Peyer's patch (tissue), 4 donors: Measurements from ENCODE around the gene VASN. TPM values are rescaled to one million over a fixed set of nuclear protein-coding genes. Genes with fewer than 3 reads are reported as not detected.

Source experiments
- DNase-seq, 3 donors: peaks; one replicate each; pipeline ENCODE4 v3.0.0-alpha.2; 2017 to 2019
- H3K27ac ChIP-seq, 4 donors: fragments of 200-600 bp; sonication (generic); one replicate each; pipeline ENCODE4 v1.5.1; 2016 to 2019
- H3K27me3 ChIP-seq, 2 donors: fragments of 200-600 bp; sonication (generic); one replicate each; pipeline ENCODE4 v1.5.1; 2019
- H3K36me3 ChIP-seq, 3 donors: fragments of 200-600 bp; sonication (generic); one replicate each; pipeline ENCODE4 v1.5.1; 2016 to 2019
- H3K4me1 ChIP-seq, 4 donors: fragments of 200-600 bp; sonication (generic); one replicate each; pipeline ENCODE4 v1.5.1; 2016 to 2019
- H3K4me3 ChIP-seq, 4 donors: fragments of 200-600 bp; sonication (generic); 1 replicate in 3 of 4; 2 replicates in 1 of 4; pipeline ENCODE4 v1.5.1; 2016 to 2019; ENCODE audit warnings: mild to moderate bottlenecking in 1 of 4
- H3K9me3 ChIP-seq, 4 donors: fragments of 200-600 bp; sonication (generic); one replicate each; pipeline ENCODE4 v1.5.1; 2016 to 2019; ENCODE audit warnings: mild to moderate bottlenecking in 1 of 4
- CTCF ChIP-seq, 6 experiments: fragments of 450-650 bp in 4 of 6; fragments of 200-600 bp in 2 of 6; sonication (generic) in 1 of 6; IDR thresholded peaks; one replicate each; pipeline ENCODE4 v1.5.1; 2017 to 2019; ENCODE audit warnings: antibody characterized with exemption in 6 of 6, mild to moderate bottlenecking in 3 of 6, moderate library complexity in 1 of 6
- POLR2A ChIP-seq, 2 donors: fragments of 450-650 bp; IDR thresholded peaks; one replicate each; pipeline ENCODE4 v1.5.1; 2017; ENCODE audit warnings: antibody characterized with exemption in 2 of 2, mild to moderate bottlenecking in 2 of 2, moderate library complexity in 2 of 2
- total RNA-seq, 4 donors: library from RNA; depleted of rRNA; stranded (reverse); fragments of >200 nt; gene quantifications; one replicate each; pipeline ENCODE4 v1.1.0, GENCODE V29; 2016

Gene VASN
- total RNA-seq, 4 donors from 2014 or later, result 2.1 to 18.2 (median 8.4) TPM

GRCh38 chr16:4381935-4382794 is 10.5 kb downstream of the VASN start:
- DNase-seq, result no peak
- Histone ChIP-seq H3K4me3 (no peak overlapping the region), H3K36me3 (peaks cover 0 to 59% (median 0%) of the 10 kb centered on the region in 3 donors), H3K27me3 (no peaks in the 10 kb centered on the region), H3K9me3 (no peaks in the 10 kb centered on the region), H3K27ac (no peak overlapping the region), H3K4me1 (peaks cover 0 to 7% (median 0%) of the 10 kb centered on the region in 4 donors)
- TF ChIP-seq POLR2A (IDR thresholded peaks at IDR 0.05) (no peak), CTCF (IDR thresholded peaks at IDR 0.05) (no peak)

- Histone ChIP-seq H3K4me1 (peaks cover 0 to under 1% (median 0%) of the 10 kb centered on the region in 4 donors), H3K9me3 (no peaks in the 10 kb centered on the region), H3K27ac (no peak overlapping the region), H3K36me3 (peaks cover 0 to 66% (median 0%) of the 10 kb centered on the region in 3 donors), H3K27me3 (no peaks in the 10 kb centered on the region), H3K4me3 (no peak overlapping the region)
- no peak for TF ChIP-seq POLR2A (IDR thresholded peaks at IDR 0.05)
- no peak for TF ChIP-seq CTCF (IDR thresholded peaks at IDR 0.05)
- DNase-seq, result no peak
Observed at GRCh38 chr16:4382795-4383357, 11.2 kb downstream of the VASN start.

- Histone ChIP-seq H3K27me3 (no peaks in the 10 kb centered on the region), H3K9me3 (no peaks in the 10 kb centered on the region), H3K27ac (no peak overlapping the region), H3K36me3 (peaks cover 0 to 76% (median 0%) of the 10 kb centered on the region in 3 donors), H3K4me1 (no peaks in the 10 kb centered on the region), H3K4me3 (no peak overlapping the region)
- no peak for DNase-seq
- TF ChIP-seq CTCF (IDR thresholded peaks at IDR 0.05) (no peak), POLR2A (IDR thresholded peaks at IDR 0.05) (no peak)
Observed at GRCh38 chr16:4383591-4384444, 12.2 kb downstream of the VASN start.

GRCh38 chr16:4384509-4384942 is 12.9 kb downstream of the VASN start:
- TF ChIP-seq CTCF (IDR thresholded peaks at IDR 0.05), result no peak
- TF ChIP-seq POLR2A (IDR thresholded peaks at IDR 0.05), result no peak
- no peaks in the 10 kb centered on the region for H3K9me3 ChIP-seq
- H3K36me3 ChIP-seq, result peaks cover 0 to 83% (median 0%) of the 10 kb centered on the region in 3 donors
- no peak for DNase-seq
- no peaks in the 10 kb centered on the region for H3K4me1 ChIP-seq
- H3K4me3 ChIP-seq, result no peak overlapping the region
- no peak overlapping the region for H3K27ac ChIP-seq
- no peaks in the 10 kb centered on the region for H3K27me3 ChIP-seq

GRCh38 chr16:4385066-4385788 is 13.6 kb downstream of the VASN start:
- Histone ChIP-seq H3K27me3 (no peaks in the 10 kb centered on the region), H3K4me1 (no peaks in the 10 kb centered on the region), H3K27ac (no peak overlapping the region), H3K9me3 (no peaks in the 10 kb centered on the region), H3K4me3 (no peak overlapping the region), H3K36me3 (peaks cover 0 to 90% (median 0%) of the 10 kb centered on the region in 3 donors)
- no peak for TF ChIP-seq POLR2A (IDR thresholded peaks at IDR 0.05)
- TF ChIP-seq CTCF (IDR thresholded peaks at IDR 0.05), result no peak
- no peak for DNase-seq
